Measurements from ENCODE around the gene THAP7. TPM values are rescaled to one million over a fixed set of nuclear protein-coding genes. Genes with fewer than 3 reads are reported as not detected.

THAP7 gene
- total RNA-seq, 4 donors from 2014 or later: 46.9 to 71.8 (median 49.3) TPM

GRCh38 chr22:21015466-21016006 is 13.6 kb upstream of the THAP7 start:
- peak overlapping the region in 3 of 4 donors; percentile 75 to 86 (median 82) for H3K27ac ChIP-seq
- no peak for DNase-seq (ENCODE audit: low spot score in 2 of 2)
- H3K9me3 ChIP-seq: no peaks in the 10 kb centered on the region
- H3K4me3 ChIP-seq: no peak overlapping the region
- peaks cover 0 to 26% (median 21%) of the 10 kb centered on the region in 4 donors for H3K4me1 ChIP-seq
- no peaks in the 10 kb centered on the region for H3K27me3 ChIP-seq
- WGBS, 2 donors: 40 to 43% methylated on average over 10 of the region's 10 CpGs
- H3K36me3 ChIP-seq: no peaks in the 10 kb centered on the region
- TF ChIP-seq CTCF (IDR thresholded peaks at IDR 0.05) (no peak), POLR2A (IDR thresholded peaks at IDR 0.05) (no peak), EP300 (IDR thresholded peaks at IDR 0.05) (no peak)

- no peaks in the 10 kb centered on the region for H3K27me3 ChIP-seq
- no peaks in the 10 kb centered on the region for H3K36me3 ChIP-seq
- H3K27ac ChIP-seq: peak within 1 kb of the TSS; percentile 41 to 86 (median 78)
- 11 to 18% methylated on average over 12 of the region's 12 CpGs for WGBS, 2 donors
- H3K4me1 ChIP-seq: peaks cover 0 to 26% (median 21%) of the 10 kb centered on the region in 4 donors
- H3K9me3 ChIP-seq: no peaks in the 10 kb centered on the region
- no peak for DNase-seq (ENCODE audit: low spot score in 2 of 2)
- TF ChIP-seq CTCF (IDR thresholded peaks at IDR 0.05): no peak
- TF ChIP-seq POLR2A (IDR thresholded peaks at IDR 0.05): no peak
- no peak for TF ChIP-seq EP300 (IDR thresholded peaks at IDR 0.05)
- peak within 1 kb of the TSS; percentile 27 to 63 (median 49) for H3K4me3 ChIP-seq
These were observed 13.0 kb upstream of the THAP7 start, which contains the start of gene P2RX6 for GRCh38 chr22:21014726-21015465. P2RX6 (plus strand) TSS chr22:21015165; CDS start chr22:21015175, 10 bp downstream.

GRCh38 chr22:21014202-21014725 is 12.3 kb upstream of the THAP7 start:
- TF ChIP-seq POLR2A (IDR thresholded peaks at IDR 0.05): no peak
- no peak for TF ChIP-seq CTCF (IDR thresholded peaks at IDR 0.05)
- TF ChIP-seq EP300 (IDR thresholded peaks at IDR 0.05): no peak
- no peaks in the 10 kb centered on the region for H3K9me3 ChIP-seq
- H3K4me3 ChIP-seq: peak overlapping the region; percentile 27 to 63 (median 49)
- peak; percentile 54 to 57 for DNase-seq (ENCODE audit: low spot score in 2 of 2)
- H3K27ac ChIP-seq: peak overlapping the region; percentile 41 to 86 (median 78)
- 1% methylated on average over 35 to 38 of the region's 40 CpGs for WGBS, 2 donors
- H3K36me3 ChIP-seq: no peaks in the 10 kb centered on the region
- H3K4me1 ChIP-seq: peaks cover 0 to 26% (median 21%) of the 10 kb centered on the region in 4 donors
- no peaks in the 10 kb centered on the region for H3K27me3 ChIP-seq

- WGBS, 2 donors: 5 to 11% methylated on average over 18 to 24 of the region's 24 CpGs
- DNase-seq (ENCODE audit: low spot score in 2 of 2): no peak
- Histone ChIP-seq H3K4me3 (peak overlapping the region; percentile 27 to 63 (median 49)), H3K27me3 (no peaks in the 10 kb centered on the region), H3K36me3 (no peaks in the 10 kb centered on the region), H3K9me3 (no peaks in the 10 kb centered on the region), H3K4me1 (peaks cover 0 to 26% (median 21%) of the 10 kb centered on the region in 4 donors), H3K27ac (peak overlapping the region; percentile 41 to 86 (median 78))
- no peak for TF ChIP-seq EP300 (IDR thresholded peaks at IDR 0.05)
- TF ChIP-seq CTCF (IDR thresholded peaks at IDR 0.05): no peak
- TF ChIP-seq POLR2A (IDR thresholded peaks at IDR 0.05): no peak
These were observed 11.8 kb upstream of the THAP7 start for GRCh38 chr22:21013657-21014201.

All from tibial nerve (tissue), 4 donors.